GM12891 (cell line): ENCODE results near the gene COMTD1.
"Not testable (repeated sequence)": the region's sequence is repeated elsewhere in the genome, so short reads cannot be mapped to it uniquely, and the experiment has no call there.

Source experiments
- PAX5 ChIP-seq: IDR thresholded peaks from 2 replicates; pipeline ENCODE4 v1.6.1; 2011; ENCODE audit warnings: low read length, moderate library complexity, mild to moderate bottlenecking; ENCODE audit not compliant: insufficient read depth, severe bottlenecking
- POLR2A ChIP-seq: IDR thresholded peaks from 2 replicates; pipeline ENCODE4 v1.6.1; 2011; ENCODE audit warnings: low read depth, low read length, control low read depth
- POLR2AphosphoS5 ChIP-seq: IDR thresholded peaks from 2 replicates; pipeline ENCODE4 v1.6.1; 2011; ENCODE audit warnings: low read depth, low read length, control low read depth
- SPI1 ChIP-seq: IDR thresholded peaks from 2 replicates; pipeline ENCODE4 v1.6.1; 2011; ENCODE audit warnings: low read depth, low read length, control low read depth
- TAF1 ChIP-seq: IDR thresholded peaks from 2 replicates; pipeline ENCODE4 v1.6.1; 2011; ENCODE audit warnings: low read depth, low read length, control low read depth

DNA sequence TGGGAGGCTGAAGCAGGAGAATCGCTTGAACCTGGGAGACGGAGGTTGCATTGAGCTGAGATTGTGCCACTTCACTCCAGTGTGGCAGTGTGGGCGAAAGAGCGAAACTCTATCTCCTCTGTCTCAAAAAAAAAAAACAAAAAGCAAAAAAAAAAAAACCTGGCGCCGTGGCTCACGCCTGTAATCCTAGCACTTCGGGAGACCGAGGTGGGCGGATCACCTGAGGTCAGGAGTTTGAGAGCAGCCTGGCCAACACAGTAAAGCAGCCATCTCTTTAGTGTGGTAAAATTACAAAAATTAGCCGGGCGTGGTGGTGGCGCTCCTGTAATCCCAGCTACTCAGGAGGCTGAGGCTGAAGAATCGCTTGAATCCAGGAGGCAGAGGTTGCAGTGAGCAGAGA is 29.1 kb downstream of the COMTD1 start:
- TF ChIP-seq TAF1, POLR2AphosphoS5, POLR2A, PAX5, SPI1: not testable (repeated sequence)
